SK-N-SH treated with all-trans-retinoic acid at 6 μM for 48 hours (cell line): ENCODE results near the gene OMP.

Experiments
- ATAC-seq: fragments of 200-7000 bp; cut with Tn5 transposase; 3 replicates; pipeline ENCODE4 v1.9.1; 2020; ENCODE audit warnings: mild to moderate bottlenecking, moderate library complexity
- BACH2 ChIP-seq: fragments of 250-450 bp; sonication (Bioruptor Pico); IDR thresholded peaks from 2 replicates; pipeline ENCODE4 v1.9.0; 2021; ENCODE audit warnings: mild to moderate bottlenecking, borderline replicate concordance
- CREB5 ChIP-seq: fragments of 250-450 bp; sonication (Bioruptor Pico); IDR thresholded peaks from 2 replicates; pipeline ENCODE4 v1.5.1; 2020; ENCODE audit warnings: low read depth, mild to moderate bottlenecking, moderate library complexity
- CSDC2 ChIP-seq: fragments of 250-450 bp; sonication (Bioruptor Pico); IDR thresholded peaks from 2 replicates; pipeline ENCODE4 v1.5.0; 2020; ENCODE audit warnings: mild to moderate bottlenecking, moderate library complexity
- CSRNP3 ChIP-seq: fragments of 250-450 bp; sonication (Bioruptor Pico); IDR thresholded peaks from 2 replicates; pipeline ENCODE4 v1.5.1; 2021; ENCODE audit warnings: mild to moderate bottlenecking, moderate library complexity
- ESRRG ChIP-seq: fragments of 250-450 bp; sonication (Bioruptor Pico); IDR thresholded peaks from 2 replicates; pipeline ENCODE4 v1.6.1; 2021; ENCODE audit warnings: mild to moderate bottlenecking
- GLIS3 ChIP-seq: fragments of 250-450 bp; sonication (Bioruptor Pico); IDR thresholded peaks from 2 replicates; pipeline ENCODE4 v1.5.0; 2020; ENCODE audit warnings: mild to moderate bottlenecking, moderate library complexity
- ISL1 ChIP-seq: fragments of 250-450 bp; sonication (Bioruptor Pico); IDR thresholded peaks from 2 replicates; pipeline ENCODE4 v2.1.2; 2022; ENCODE audit warnings: mild to moderate bottlenecking, moderate library complexity
- OSR1 ChIP-seq: fragments of 250-450 bp; sonication (Bioruptor Pico); IDR thresholded peaks from 2 replicates; pipeline ENCODE4 v1.8.0; 2022; ENCODE audit warnings: moderate library complexity, mild to moderate bottlenecking, inconsistent platforms
- PATZ1 ChIP-seq: fragments of 250-450 bp; sonication (Bioruptor Pico); IDR thresholded peaks from 2 replicates; pipeline ENCODE4 v1.8.0; 2020; ENCODE audit warnings: mild to moderate bottlenecking, moderate library complexity, borderline replicate concordance
- POU6F1 ChIP-seq: fragments of 250-450 bp; sonication (Bioruptor Pico); IDR thresholded peaks from 2 replicates; pipeline ENCODE4 v1.8.0; 2021; ENCODE audit warnings: low read depth, mild to moderate bottlenecking, moderate library complexity, borderline replicate concordance
- PPARA ChIP-seq: fragments of 250-450 bp; sonication (Bioruptor Pico); IDR thresholded peaks from 2 replicates; pipeline ENCODE4 v1.5.0; 2020; ENCODE audit warnings: mild to moderate bottlenecking, borderline replicate concordance
- RARB ChIP-seq: fragments of 250-450 bp; sonication (Bioruptor Pico); IDR thresholded peaks from 2 replicates; pipeline ENCODE4 v1.8.0; 2021; ENCODE audit warnings: mild to moderate bottlenecking, moderate library complexity
- SNAI2 ChIP-seq: fragments of 250-450 bp; sonication (Bioruptor Pico); IDR thresholded peaks from 2 replicates; pipeline ENCODE4 v1.5.0; 2020; ENCODE audit warnings: mild to moderate bottlenecking, moderate library complexity
- TCF4 ChIP-seq: fragments of 250-450 bp; sonication (Bioruptor Pico); IDR thresholded peaks from 2 replicates; pipeline ENCODE4 v1.8.0; 2021; ENCODE audit warnings: mild to moderate bottlenecking, moderate library complexity, borderline replicate concordance
- TOX ChIP-seq: fragments of 250-450 bp; sonication (Bioruptor Pico); IDR thresholded peaks from 2 replicates; pipeline ENCODE4 v1.8.0; 2021; ENCODE audit warnings: mild to moderate bottlenecking, moderate library complexity, borderline replicate concordance
- ZC3H10 ChIP-seq: fragments of 250-450 bp; sonication (Bioruptor Pico); IDR thresholded peaks from 2 replicates; pipeline ENCODE4 v1.5.1; 2021; ENCODE audit warnings: mild to moderate bottlenecking, moderate library complexity
- ZNF565 ChIP-seq: fragments of 450-650 bp; formaldehyde crosslinking; conservative IDR thresholded peaks from 2 replicates; pipeline ENCODE4 v1.5.0; 2020; ENCODE audit warnings: low read depth, mild to moderate bottlenecking, moderate library complexity
- ZNF70 ChIP-seq: fragments of 450-650 bp; formaldehyde crosslinking; IDR thresholded peaks from 2 replicates; pipeline ENCODE4 v1.5.0; 2020; ENCODE audit warnings: mild to moderate bottlenecking, moderate library complexity
- ZNF8 ChIP-seq: fragments of 450-650 bp; formaldehyde crosslinking; IDR thresholded peaks from 2 replicates; pipeline ENCODE4 v1.5.0; 2020; ENCODE audit warnings: mild to moderate bottlenecking, moderate library complexity

OMP gene

GRCh38 chr11:77102246-77103210 is at the start of gene OMP:
OMP (plus strand) TSS chr11:77102840; CDS start chr11:77102840, 0 bp downstream.
- no peak for TF ChIP-seq TCF4 (CRISPR knock-in tag)
- TF ChIP-seq ISL1 (CRISPR knock-in tag), result no peak
- TF ChIP-seq GLIS3 (CRISPR knock-in tag), result no peak
- TF ChIP-seq ZNF70 (CRISPR knock-in tag), result no peak
- no peak for TF ChIP-seq PATZ1 (CRISPR knock-in tag)
- TF ChIP-seq ZNF565 (CRISPR knock-in tag), result no peak
- TF ChIP-seq CREB5 (CRISPR knock-in tag), result no peak
- TF ChIP-seq CSRNP3 (CRISPR knock-in tag), result no peak
- TF ChIP-seq ZNF8 (CRISPR knock-in tag), result no peak
- ATAC-seq, result no peak

- no peak for TF ChIP-seq ESRRG (CRISPR knock-in tag)
- TF ChIP-seq POU6F1, result no peak
- no peak for TF ChIP-seq CSDC2
- TF ChIP-seq ZNF565 (CRISPR knock-in tag), result no peak
- no peak for TF ChIP-seq ISL1 (CRISPR knock-in tag)
- TF ChIP-seq PATZ1 (CRISPR knock-in tag), result no peak
- no peak for TF ChIP-seq TOX
- TF ChIP-seq ZC3H10 (CRISPR knock-in tag), result no peak
- TF ChIP-seq TCF4 (CRISPR knock-in tag), result no peak
- no peak for TF ChIP-seq OSR1
- no peak for TF ChIP-seq RARB (CRISPR knock-in tag)
- TF ChIP-seq GLIS3 (CRISPR knock-in tag), result no peak
- TF ChIP-seq, all 23 proteins: peak for 0
- no peak for ATAC-seq
These were observed 49.2 kb upstream of the OMP start for GRCh38 chr11:77053217-77054015.

- ATAC-seq, result no peak
- TF ChIP-seq ZNF565 (CRISPR knock-in tag), result no peak
- no peak for TF ChIP-seq ZNF8 (CRISPR knock-in tag)
- no peak for TF ChIP-seq ESRRG (CRISPR knock-in tag)
- TF ChIP-seq PPARA (CRISPR knock-in tag), result no peak
- no peak for TF ChIP-seq ISL1 (CRISPR knock-in tag)
- TF ChIP-seq ZC3H10 (CRISPR knock-in tag), result no peak
- no peak for TF ChIP-seq POU6F1
- no peak for TF ChIP-seq CREB5 (CRISPR knock-in tag)
- no peak for TF ChIP-seq SNAI2 (CRISPR knock-in tag)
- no peak for TF ChIP-seq RARB (CRISPR knock-in tag)
- no peak for TF ChIP-seq OSR1
- no peak for TF ChIP-seq ZNF70 (CRISPR knock-in tag)
- no peak for TF ChIP-seq PATZ1 (CRISPR knock-in tag)
- no peak for TF ChIP-seq BACH2 (CRISPR knock-in tag)
- TF ChIP-seq CSDC2, result no peak
These were observed 48.6 kb upstream of the OMP start for GRCh38 chr11:77054084-77054483.
